Embryonic facial prominence (tissue), 1 donor: ENCODE results near the gene SOSTDC1.
"Not testable (repeated sequence)": the region's sequence is repeated elsewhere in the genome, so short reads cannot be mapped to it uniquely, and the experiment has no call there.

Experiments used
- DNase-seq: peaks from one replicate; pipeline ENCODE4 v3.0.0-alpha.2; 2016; ENCODE audit errors: extremely low spot score

SOSTDC1 gene

DNA sequence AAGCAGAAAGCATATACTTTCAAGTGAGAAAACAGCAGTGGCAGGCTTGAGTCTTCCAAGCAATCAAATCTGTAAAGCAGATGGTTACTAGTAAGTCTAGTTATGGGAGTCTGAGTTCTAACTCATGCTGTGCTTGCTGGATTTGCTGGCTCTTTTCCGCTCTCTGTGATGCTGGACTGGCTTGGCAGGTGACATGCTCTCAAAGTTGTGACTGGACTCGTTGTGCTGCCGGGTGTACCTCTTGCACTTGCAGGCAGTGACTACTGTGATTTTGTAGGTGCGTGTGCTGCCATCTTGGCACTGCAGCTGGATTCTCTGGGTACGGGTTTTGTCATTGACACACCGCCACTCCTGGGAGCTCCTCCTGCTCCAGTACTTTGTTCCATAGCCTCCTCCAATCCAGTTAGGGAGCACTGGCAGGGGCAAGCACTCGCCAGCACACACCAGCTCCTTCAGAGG lies 3.1 kb downstream of the SOSTDC1 start:
- no peak for DNase-seq

DNA sequence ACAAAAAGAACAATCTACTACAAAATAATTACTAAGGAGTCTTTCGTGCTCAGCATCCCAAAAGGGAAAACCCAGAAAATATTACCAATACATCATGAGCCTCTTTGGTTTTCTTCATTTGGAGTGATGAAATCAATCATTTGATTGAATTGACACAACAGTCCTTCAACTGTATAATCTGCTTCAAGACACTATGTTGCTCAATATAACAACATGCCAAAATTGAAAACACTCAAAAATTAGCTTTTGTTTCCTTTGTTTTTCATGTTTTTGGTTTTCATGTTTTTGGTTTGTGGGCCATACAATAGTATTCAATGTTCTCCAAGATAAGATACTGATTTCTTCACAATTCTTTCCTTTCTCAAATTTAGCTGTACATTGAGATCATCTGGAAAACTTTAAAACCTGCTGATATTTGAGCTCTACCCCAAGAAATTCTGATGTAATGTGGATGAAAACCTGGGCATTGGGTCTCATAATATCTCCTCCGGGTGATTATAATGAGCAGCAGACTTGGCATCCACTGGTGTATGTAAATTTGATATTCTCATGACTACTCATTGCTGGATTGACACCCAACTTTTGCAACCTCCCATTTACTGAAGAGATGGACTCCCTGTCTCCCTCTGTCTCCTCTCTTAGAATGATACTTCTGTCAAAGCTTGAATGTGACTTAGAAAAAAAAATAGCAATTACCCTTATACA lies 4.6 kb downstream of the SOSTDC1 start:
- DNase-seq, result no peak

DNA sequence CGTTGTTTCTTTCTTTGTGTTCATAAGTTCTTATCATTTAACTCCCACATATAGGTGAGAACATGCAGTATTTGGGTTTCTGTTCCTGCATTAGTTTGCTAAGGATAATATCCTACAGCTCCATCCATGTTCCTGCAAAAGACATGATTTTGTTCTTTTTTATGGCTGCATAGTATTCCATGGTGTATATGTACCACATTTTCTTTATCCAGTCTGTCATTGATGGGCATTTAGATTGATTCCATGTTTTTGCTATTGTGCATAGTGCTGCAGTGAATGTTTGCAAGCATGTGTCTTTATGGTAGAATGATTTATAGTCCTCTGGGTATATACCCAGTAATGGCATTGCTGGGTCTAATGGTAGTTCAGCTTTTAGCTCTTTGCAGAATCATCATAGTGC lies 9.2 kb downstream of the SOSTDC1 start:
- not testable (repeated sequence) for DNase-seq

DNA sequence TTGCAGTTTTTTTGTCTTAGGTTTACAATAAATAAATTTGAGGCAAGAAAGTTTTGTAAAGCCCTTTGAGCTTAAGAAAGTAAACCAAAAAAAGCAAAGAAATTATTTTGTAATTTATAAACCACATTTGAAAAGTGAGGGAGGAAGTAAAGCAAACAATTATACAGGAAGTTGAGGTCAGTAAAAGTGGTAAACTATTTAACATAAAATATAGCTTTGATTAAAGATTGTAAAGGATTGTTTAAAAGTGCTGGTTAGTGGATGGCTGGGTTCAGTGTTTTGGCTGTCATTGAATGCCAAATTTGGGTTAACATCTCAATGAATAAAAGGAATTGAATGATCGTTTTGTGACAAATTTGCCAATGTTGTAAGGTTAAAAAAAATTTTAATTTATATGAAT lies 9.9 kb downstream of the SOSTDC1 start:
- no peak for DNase-seq

DNA sequence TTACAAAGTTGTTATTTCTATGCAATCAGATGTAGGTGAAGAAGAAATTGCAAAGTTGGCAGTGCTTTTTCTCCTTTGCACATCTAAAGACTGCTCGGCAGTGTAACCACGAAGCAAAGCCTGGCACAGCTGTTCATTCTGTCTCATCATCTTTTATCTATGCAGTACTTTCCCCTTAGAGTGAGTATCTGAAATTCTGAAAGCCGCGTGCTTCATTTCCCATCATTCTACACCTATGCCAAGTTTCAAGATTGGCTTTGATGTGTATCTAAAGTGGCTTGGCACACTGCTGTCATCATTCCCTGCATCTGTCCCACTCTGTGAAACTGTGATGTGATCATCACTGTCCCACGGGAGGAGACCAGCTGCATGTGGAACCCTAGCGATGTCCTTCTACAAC lies 15.2 kb downstream of the SOSTDC1 start:
- DNase-seq, result no peak

DNA sequence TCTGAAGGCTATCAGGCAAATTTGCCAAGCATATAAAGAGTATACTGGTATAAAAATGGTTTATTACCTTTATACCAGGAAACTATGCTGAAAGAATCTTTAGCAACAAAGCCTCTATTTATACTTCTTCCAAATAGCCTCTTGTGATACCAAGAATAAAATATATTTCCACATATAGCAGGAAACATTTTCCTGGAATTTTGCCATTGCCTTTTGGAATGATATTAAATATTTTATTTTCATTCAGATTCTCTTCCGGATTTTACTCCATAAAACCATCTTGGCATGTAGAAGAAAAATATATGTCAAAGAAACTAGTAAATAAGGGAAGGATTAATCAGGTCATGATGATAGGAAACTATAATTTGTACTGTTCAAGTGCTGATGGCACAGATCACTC lies 17.7 kb downstream of the SOSTDC1 start:
- DNase-seq, result no peak

DNA sequence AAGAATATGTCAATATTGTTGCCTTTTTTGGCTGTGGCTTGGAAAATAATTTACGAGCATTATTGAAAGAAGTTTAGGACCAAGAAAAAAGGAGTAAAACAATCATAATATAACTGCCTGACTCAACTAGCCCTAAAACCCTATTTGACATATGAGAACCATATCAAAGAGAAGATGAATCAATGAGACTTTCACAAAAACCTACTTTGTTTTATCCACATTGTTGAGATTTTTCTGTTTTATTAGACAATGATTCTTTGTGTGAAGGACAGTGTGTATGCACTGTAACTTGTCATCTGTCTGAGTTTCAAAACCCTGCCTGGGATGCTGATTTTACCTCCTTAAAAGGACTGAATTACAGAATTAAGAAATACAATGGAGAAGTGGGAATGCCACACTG lies 19.0 kb downstream of the SOSTDC1 start:
- no peak for DNase-seq

DNA sequence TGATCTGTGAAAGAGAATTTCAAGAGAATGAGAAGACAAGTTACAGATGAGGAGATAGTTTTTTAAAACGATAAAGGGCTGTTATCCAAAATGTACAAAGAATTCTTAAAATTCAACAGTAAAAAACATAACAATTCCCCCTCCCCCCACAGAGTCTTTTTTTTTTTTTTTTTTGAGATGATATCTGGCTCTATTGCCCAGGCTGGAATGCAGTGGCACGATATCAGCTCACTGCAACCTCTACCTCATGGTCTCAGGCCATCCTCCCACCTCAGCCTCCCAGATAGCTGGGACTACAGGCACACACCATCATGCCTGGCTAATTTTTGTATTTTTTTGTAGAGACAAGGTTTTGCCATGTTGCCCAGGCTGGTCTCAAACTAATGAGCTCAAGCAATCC lies 21.7 kb downstream of the SOSTDC1 start:
- DNase-seq, result not testable (repeated sequence)

DNA sequence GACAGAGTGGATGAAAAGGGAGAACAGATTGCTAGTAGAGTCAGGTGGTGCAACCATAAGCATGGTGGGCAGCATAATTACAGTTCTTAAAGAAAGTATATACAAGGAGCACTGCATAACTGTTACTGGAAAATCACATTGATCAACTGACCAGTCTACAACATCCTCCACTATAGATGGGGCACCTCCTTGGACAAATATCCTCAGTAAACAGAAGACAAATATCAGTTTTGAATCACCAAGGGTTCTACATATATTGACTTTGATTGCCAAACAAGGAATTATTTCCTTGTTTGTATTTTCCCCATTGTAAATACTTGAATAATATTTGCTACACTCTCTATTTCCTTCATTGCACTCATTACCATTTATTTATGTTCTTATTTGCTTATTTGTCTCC lies 26.6 kb downstream of the SOSTDC1 start:
- no peak for DNase-seq

DNA sequence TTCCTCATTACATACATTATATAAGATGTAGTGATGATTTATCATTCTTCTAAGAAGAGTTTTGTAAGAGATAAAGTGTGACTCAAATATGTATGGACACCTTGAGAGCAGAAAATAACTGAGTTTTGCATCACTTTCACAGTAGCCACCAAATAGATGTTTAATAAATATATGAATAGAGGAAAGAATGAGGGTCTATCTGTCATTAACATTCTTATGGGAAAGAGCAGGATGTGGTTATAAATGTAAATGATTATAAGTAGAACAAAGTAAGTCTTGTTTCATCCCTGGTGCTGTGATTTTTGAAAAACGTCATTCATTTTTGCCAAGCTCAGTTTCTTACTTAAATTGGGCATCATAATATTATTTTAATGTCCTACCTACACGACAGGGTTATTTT lies 29.2 kb downstream of the SOSTDC1 start:
- DNase-seq, result no peak

DNA sequence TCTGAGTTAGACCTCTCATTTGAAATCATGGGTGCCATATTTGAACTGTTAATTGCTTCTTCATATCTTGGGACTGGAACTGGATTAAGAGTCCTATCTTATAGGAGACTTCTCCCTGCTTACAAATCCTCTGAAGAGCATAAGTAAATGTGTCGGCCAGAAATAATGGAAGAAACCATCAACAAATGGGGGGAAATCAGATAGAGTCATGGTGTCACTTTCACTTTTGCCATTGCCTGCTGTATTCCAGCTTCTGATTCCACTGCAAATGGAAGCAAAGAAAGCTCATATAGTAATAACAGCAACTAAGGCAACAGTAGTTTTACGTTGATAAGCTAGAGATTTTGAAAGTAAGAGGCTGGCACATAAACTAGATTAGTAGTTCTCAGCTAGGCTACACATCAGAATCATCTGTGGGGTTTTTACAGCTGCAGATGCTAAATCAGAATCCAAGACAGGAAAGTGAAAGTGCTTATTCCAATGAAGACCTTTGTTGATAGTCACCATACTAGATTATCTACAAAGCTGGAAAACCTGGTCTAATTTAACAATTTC lies 31.9 kb downstream of the SOSTDC1 start:
- DNase-seq, result no peak

DNA sequence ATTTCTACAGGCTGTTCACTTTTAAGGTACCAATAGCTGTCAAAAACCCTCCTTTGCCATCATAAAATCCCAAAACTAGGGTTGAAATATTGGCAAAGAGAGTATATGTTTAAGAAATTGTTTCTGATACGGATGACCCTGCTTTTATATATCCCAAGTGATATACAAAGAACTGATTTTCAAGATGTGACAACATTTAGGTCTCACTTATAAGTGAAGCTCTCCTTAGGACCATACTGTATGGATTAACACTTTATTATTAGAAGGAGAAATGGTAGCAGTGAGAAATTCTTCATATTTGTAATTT lies 33.2 kb downstream of the SOSTDC1 start:
- no peak for DNase-seq

DNA sequence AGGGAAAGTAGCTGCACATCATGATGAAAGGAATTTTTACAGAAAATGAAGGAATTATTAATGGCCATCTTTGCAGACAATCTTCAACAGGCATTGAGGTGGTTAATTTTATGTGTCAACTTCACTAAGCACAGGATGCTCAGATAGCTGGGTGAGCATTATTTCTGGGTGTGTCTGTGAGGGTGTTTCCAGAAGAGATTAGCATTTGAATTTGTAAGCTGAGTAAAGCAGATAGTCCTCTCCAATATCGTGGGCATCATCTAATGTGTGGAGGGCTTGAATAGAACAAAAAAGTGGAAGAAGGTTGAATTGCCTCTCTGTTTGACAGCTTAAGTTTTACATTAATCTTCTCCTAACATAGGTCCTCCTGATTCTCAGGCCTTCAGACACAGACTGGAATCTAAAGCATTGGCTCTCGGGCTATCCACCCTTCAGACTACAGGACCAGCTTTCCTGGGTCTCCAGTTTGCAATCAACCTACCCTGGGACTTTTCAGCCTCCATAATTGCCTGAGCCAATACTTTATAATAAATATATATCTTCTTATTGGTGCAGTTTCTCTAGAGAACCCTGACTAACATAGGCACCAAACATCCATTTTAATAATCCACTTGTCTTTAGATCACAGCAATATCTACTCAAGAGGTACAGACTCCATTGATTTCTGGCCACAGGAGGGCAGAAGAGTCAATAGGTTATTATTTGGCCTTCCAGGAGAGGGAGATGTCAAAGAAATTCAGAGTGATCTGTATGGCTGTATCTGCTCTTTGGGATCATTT lies 33.7 kb downstream of the SOSTDC1 start:
- no peak for DNase-seq

DNA sequence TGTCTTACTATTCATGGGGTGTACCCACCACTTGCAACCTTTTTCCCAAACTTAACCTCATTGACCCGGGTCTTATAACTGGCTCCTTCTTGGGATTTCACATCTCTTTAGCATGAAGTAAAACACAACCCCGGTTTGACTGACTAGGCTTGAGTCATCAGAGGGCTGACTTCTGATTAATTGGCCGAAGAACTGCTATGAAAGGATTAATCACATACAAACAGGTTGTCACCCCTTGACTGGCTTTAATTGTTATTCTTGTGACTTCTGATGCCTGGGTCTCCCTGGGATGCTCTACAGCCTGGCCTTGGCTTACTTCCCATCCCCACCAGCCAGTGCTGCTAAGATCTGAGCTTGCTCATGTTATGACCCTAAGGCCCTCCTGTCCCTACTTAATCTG lies 35.4 kb downstream of the SOSTDC1 start:
- DNase-seq, result no peak

DNA sequence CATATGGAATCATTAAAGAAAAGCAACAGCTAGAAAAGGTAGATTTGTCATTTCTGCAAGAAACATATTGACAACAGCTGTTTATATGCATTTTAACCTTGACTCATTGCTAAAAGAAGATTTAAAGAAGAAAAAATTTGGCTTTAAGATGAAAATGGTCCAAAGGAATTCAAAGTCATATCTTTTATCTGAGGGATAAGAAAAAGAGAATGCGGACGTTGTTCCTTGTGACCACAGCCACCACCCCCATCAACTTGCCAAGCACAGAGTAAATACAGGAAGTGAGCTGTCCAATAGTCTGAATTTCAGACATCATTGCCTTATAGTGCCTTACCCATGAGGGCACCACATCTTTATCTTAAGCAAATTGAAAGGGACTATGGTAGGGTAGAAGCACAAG lies 36.9 kb downstream of the SOSTDC1 start:
- no peak for DNase-seq

DNA sequence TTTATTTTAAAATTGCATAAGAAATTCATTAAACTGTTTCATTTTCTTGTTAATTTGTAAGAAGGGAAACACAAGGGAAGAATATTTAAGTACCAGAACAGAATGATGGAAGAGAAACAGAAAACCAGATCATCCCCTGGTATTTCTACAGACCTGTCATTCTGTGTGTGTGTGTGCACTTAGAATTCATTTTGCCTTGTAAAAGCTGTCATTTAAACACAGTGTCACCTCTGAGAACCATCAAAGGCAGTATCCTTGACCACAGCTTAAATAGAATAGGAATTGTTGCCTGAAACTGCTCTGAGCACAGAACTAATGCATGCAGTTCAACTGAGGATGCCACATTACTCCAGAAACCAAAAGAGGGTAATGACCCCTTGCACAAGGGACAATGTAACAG lies 37.4 kb downstream of the SOSTDC1 start:
- no peak for DNase-seq

DNA sequence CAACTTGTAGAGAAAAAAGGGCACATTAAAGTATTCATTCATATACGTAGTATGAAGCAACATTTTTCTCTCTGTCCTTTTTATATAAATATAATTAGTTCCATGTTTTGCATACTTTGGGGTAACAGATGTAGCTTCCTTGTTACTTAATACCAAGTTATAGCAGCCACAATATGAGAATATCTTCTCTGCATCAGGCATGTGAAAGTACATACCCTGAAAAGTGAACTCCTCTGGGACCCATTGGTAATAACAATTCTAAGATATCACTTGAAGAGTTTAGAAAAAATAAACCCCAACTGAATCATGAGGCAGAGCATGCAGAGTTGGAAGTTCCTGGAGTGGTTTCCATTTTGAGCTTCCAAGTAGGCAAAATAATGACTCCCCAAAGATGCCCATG lies 41.8 kb downstream of the SOSTDC1 start:
- no peak for DNase-seq

DNA sequence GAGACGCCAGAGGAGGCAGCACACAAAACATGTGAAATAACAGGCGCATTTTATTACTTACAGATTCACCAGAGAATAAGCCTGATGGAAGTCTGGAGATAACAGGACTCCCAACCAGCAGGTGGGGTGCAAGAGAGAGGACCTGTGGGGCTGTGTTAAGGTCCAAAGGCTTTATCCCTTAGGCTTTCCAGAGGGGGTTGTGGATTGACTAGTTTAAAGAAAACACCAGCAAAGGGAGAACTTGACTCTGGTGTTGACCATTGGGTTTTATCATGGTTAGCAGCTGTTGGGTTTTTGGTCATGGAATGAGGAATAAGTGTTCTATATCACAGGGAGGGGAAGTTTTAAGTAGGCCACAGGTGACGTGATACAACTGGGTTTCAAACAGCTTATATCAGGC lies 42.6 kb downstream of the SOSTDC1 start:
- DNase-seq, result no peak

DNA sequence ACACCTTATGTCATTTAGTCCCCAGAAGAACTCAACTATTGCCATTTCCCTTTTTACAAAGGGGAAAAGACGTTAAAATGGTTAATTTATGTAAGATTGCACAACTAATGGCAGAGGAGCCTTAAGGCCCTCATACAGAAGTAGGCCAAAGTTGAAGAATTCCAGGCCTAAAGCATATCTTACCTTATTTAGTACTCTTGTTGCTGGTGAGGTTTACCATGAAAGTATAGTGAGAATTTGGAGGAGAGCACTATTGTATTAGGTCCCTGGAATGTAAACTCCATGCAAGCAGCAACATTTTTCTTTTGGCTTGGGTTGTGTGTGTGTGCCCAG lies 43.5 kb downstream of the SOSTDC1 start:
- DNase-seq, result no peak

DNA sequence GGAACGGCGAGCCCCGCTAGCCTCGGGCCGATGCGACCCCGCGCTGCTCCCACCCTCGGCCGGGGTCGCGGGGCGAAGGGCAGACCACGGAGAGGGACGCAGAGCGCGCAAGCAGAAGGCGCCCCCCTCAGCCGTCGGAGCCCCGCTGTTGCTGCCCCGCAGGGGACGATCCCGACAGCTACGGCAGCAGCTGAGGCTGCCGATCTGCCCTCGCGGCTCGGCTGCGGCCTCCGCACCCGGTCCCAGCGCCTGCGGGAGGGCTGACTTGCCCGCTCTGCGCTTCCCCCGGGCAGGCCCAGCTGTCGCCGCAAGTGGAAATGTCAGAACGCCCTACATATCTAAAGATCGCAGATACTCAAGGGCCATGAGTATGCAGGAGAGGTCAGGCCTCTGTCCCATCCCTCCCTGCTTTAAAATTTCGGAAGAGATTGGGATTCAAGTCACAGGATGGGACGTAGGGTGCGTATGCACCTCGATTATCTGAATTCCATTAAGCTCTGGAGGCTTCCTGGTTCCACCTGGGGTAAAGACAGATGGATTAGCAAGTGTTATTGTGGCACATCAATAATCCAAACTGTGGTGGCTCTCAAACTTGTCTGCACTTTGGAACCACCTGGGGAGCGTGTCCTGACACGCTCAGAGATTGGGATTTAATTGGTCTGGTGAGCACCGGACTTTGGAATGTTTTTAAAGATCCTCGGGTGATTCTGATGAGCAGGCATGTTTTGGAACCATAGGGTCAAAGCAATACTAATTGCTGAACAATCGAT lies 44.0 kb downstream of the SOSTDC1 start, which contains the start of gene CRPPA:
Gene CRPPA (minus strand): TSS at position 206 of the 770 bp plus-strand sequence. CDS start 216 bp downstream, outside the sequence.
- DNase-seq, result no peak

DNA sequence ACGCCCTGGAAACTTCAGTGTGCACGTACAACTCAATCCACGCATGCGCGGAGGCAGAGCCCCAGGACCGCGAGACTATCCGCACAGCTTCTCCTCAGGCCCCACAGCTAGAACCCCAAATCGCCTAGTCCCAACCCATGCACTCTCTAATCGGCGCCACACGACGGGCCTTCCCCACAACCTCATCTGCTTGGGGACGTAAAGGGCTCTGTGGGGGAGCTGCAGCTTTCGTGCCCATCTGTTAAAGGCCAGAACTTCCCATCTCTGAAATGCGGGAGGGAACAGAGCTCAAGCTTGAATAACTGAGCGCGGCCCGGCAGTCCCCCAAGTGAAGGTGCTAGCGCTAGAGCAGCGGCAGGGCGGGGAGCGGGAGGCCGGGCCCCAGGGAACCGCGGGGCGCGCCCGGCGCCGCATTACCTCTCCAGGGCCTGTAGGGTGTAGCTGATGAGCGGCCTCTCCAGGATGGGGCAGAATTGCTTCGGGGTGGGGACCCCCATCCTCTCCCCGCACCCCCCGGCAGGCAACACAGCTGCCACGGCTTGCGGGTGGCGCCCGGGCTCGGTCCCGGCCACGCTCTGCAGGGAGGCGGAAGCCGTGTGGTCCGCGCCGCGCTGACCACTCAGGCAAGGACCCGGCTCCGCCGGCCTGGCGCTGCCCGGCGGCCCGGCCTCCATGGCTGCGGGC lies 44.7 kb downstream of the SOSTDC1 start:
- DNase-seq, result peak; percentile 88

DNA sequence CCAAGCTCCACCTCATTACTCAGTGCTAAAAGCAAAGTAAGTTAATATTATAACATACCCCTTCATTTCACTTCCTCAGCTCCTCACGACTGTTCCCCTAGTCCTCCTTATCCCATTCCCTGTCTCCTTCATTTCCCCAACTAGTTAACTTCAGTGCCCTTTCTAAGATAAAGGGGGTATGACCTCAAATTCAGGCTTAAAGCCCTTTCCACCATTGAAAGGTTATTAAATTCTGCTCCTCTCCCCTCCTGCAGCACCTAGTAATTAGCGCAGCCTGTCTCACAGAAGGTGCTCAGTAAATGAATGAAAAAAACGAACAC lies 45.2 kb downstream of the SOSTDC1 start:
- no peak for DNase-seq
